NT2/D1 (cell line): ENCODE data around the gene USP3.
A peak's percentile ranks its signal among the peaks of the same experiment; 100 is the strongest.

ENCODE experiments used
- DNase-seq: peaks from one replicate; pipeline ENCODE4 v3.0.0-alpha.2; 2011; ENCODE audit warnings: low read depth, low spot score
- H3K27me3 ChIP-seq: 2 replicates; pipeline ENCODE4 v1.6.0; 2011; ENCODE audit warnings: mild to moderate bottlenecking; ENCODE audit not compliant: insufficient read length, insufficient read depth
- H3K36me3 ChIP-seq: 2 replicates; pipeline ENCODE4 v1.6.1; 2011; ENCODE audit warnings: mild to moderate bottlenecking, low read length, mixed read lengths; ENCODE audit not compliant: insufficient read depth, insufficient read length
- H3K4me1 ChIP-seq: 2 replicates; pipeline ENCODE4 v1.5.1; 2011; ENCODE audit not compliant: insufficient read depth, insufficient read length
- H3K4me3 ChIP-seq: 2 replicates; pipeline ENCODE4 v1.5.1; 2011; ENCODE audit warnings: low read depth; ENCODE audit not compliant: insufficient read length
- H3K9ac ChIP-seq: 2 replicates; pipeline ENCODE4 v1.6.0; 2011; ENCODE audit warnings: low read depth; ENCODE audit not compliant: insufficient read length
- H3K9me3 ChIP-seq: 2 replicates; pipeline ENCODE4 v1.5.1; 2011; ENCODE audit warnings: mild to moderate bottlenecking, low read length; ENCODE audit not compliant: insufficient read depth
- SUZ12 ChIP-seq: IDR thresholded peaks from 2 replicates; pipeline ENCODE4 v1.6.1; 2011; ENCODE audit not compliant: insufficient read length, insufficient read depth; ENCODE audit errors: extremely low read depth
- YY1 ChIP-seq: IDR thresholded peaks from 2 replicates; pipeline ENCODE4 v1.6.1; 2011; ENCODE audit not compliant: insufficient read length, insufficient read depth
- ZNF274 ChIP-seq: IDR thresholded peaks from 2 replicates; pipeline ENCODE4 v1.6.1; 2011; ENCODE audit warnings: mild to moderate bottlenecking, low read depth, low read length

USP3 gene

GRCh38 chr15:63504247-63504978 lies at the start of gene USP3:
Gene USP3, plus strand, starts transcription at chr15:63504593. Its CDS starts 147 bp downstream, at chr15:63504740.
- H3K27me3 ChIP-seq: peaks cover 51% of the 10 kb centered on the region
- peak within 1 kb of the TSS; percentile 95 for H3K4me3 ChIP-seq
- no peaks in the 10 kb centered on the region for H3K9me3 ChIP-seq
- peaks cover 3% of the 10 kb centered on the region for H3K4me1 ChIP-seq
- H3K9ac ChIP-seq: peak within 1 kb of the TSS; percentile 95
- peak; percentile 95 for DNase-seq
- TF ChIP-seq ZNF274 (no peak), SUZ12 (no peak), YY1 (no peak)
- peaks cover 3% of the 10 kb centered on the region for H3K36me3 ChIP-seq

GRCh38 chr15:63456258-63456657 lies 48.1 kb upstream of the USP3 start:
- H3K4me1 ChIP-seq: no peaks in the 10 kb centered on the region
- H3K9me3 ChIP-seq: peaks cover 26% of the 10 kb centered on the region
- H3K36me3 ChIP-seq: no peaks in the 10 kb centered on the region
- H3K4me3 ChIP-seq: no peak overlapping the region
- DNase-seq: no peak
- no peak overlapping the region for H3K9ac ChIP-seq
- TF ChIP-seq SUZ12 (no peak), ZNF274 (no peak), YY1 (no peak)
- H3K27me3 ChIP-seq: no peaks in the 10 kb centered on the region

GRCh38 chr15:63457379-63457778 lies 47.0 kb upstream of the USP3 start:
- H3K9ac ChIP-seq: no peak overlapping the region
- H3K4me3 ChIP-seq: no peak overlapping the region
- H3K36me3 ChIP-seq: no peaks in the 10 kb centered on the region
- DNase-seq: no peak
- peaks cover 26% of the 10 kb centered on the region for H3K9me3 ChIP-seq
- no peak for TF ChIP-seq ZNF274
- no peak for TF ChIP-seq YY1
- TF ChIP-seq SUZ12: no peak
- H3K4me1 ChIP-seq: no peaks in the 10 kb centered on the region
- no peaks in the 10 kb centered on the region for H3K27me3 ChIP-seq

- H3K9me3 ChIP-seq: peaks cover 26% of the 10 kb centered on the region
- no peaks in the 10 kb centered on the region for H3K4me1 ChIP-seq
- no peak for TF ChIP-seq SUZ12
- no peak overlapping the region for H3K9ac ChIP-seq
- DNase-seq: no peak
- H3K27me3 ChIP-seq: no peaks in the 10 kb centered on the region
- H3K4me3 ChIP-seq: no peak overlapping the region
- H3K36me3 ChIP-seq: no peaks in the 10 kb centered on the region
Observed at GRCh38 chr15:63458026-63458425, 46.4 kb upstream of the USP3 start.

- Histone ChIP-seq H3K9ac (no peak overlapping the region), H3K4me1 (no peaks in the 10 kb centered on the region), H3K4me3 (no peak overlapping the region), H3K9me3 (peaks cover 26% of the 10 kb centered on the region), H3K27me3 (no peaks in the 10 kb centered on the region), H3K36me3 (no peaks in the 10 kb centered on the region)
- no peak for DNase-seq
- TF ChIP-seq YY1 (no peak), ZNF274 (no peak), SUZ12 (no peak)
Observed at GRCh38 chr15:63458794-63459395, 45.5 kb upstream of the USP3 start.

GRCh38 chr15:63460210-63461155 lies 43.9 kb upstream of the USP3 start:
- H3K9ac ChIP-seq: no peak overlapping the region
- no peaks in the 10 kb centered on the region for H3K4me1 ChIP-seq
- no peaks in the 10 kb centered on the region for H3K27me3 ChIP-seq
- no peak for TF ChIP-seq YY1
- TF ChIP-seq ZNF274: no peak
- no peak for TF ChIP-seq SUZ12
- DNase-seq: no peak
- H3K4me3 ChIP-seq: no peak overlapping the region
- H3K9me3 ChIP-seq: peaks cover 26% of the 10 kb centered on the region
- H3K36me3 ChIP-seq: no peaks in the 10 kb centered on the region

GRCh38 chr15:63461230-63461985 lies 43.0 kb upstream of the USP3 start:
- no peaks in the 10 kb centered on the region for H3K27me3 ChIP-seq
- peak overlapping the region; percentile 45 for H3K9ac ChIP-seq
- H3K9me3 ChIP-seq: peaks cover 26% of the 10 kb centered on the region
- no peak for DNase-seq
- TF ChIP-seq YY1: no peak
- TF ChIP-seq ZNF274: no peak
- no peak for TF ChIP-seq SUZ12
- H3K4me1 ChIP-seq: no peaks in the 10 kb centered on the region
- H3K36me3 ChIP-seq: no peaks in the 10 kb centered on the region
- H3K4me3 ChIP-seq: no peak overlapping the region
